ENCODE results near the gene SCARB1.

The SCARB1 gene

DNA sequence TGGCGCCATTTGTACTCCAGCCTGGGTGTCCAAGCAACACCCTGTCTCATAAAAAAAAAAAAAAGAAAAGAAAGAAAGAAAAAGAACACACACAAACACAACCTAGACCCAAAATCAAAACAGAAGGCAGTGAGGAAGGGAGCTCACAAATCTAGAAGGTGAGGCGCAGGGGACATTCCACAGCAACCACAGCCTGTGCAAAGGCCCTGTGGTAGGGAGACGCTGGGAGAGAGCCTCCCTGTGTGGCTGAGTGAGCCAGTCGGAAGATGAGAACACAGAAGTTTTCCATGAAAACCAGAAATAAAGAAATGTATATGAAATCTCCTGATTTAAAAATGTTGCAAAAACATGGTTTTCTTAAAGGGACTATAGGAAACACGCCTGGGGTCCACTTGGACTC lies 44.6 kb downstream of the SCARB1 start:
- no peak for DNase-seq

DNA sequence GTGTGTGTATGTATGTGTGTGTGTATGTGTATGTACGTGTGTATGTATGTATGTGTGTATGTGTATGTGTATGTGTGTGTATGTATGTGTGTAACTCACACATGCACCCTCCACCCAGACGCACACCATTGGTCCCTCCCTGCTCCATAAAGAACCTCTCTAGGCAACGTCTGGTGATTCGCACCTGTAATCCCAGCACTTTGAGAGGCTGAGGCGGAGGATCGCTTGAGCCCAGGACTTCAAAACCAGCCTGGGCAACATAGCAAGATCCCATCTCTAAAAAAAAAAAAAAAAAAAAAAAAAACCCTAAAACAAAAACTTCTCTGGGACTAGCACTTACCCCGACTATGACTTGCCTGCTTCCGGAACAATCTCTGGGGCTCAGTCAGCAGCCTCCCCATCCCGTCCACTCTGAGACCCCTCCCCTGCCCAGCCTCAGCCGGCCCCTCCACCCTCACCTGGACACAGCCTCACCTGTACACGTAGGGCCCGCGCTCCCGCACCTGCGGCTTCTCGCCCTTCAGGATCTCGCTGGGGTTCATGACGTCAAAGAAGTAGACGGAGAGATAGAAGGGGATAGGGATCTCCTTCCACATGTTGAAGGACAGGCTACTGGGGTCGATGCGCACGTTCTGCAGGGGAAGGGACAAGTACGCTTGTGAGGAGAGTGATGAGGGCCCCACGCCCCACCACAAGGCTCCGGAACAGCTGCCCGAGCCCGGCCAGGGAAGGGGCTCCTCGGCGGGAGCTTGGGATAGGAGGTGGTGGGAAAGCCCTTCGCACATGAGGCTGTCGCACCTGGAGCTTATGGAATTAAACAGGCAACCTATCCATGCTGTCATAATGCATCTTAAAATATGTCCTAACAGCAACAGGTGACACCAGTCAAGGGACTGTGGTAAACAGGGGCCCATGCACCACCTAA lies 46.3 kb downstream of the SCARB1 start:
- no peak for DNase-seq

DNA sequence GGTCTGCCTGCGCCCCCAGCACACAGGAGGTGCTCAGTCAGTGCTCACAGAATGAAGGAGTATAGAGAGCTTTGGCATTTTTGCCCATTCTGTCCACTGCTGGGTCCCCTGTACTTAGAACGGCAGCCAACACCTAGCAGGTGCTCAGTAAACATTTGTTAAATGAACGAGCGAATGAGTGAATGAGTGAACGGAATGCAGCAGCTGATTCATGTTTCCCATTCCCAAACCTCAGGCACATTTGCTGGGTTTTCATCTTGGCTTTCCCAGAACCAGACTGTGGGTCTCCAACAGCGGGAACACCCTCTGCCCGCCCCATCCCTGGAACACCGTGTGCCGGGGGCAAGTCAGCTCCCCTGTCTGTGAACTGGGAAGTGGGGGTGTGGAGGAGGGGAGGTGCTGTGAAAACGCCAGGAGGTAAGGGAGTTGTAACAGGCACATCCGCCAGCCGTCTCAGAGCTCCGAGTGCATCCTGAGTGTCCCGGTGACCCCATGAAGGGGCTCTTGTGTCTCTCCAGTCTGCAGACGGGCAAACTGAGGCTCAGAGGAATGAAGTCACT lies 47.3 kb downstream of the SCARB1 start:
- no peak for DNase-seq

DNA sequence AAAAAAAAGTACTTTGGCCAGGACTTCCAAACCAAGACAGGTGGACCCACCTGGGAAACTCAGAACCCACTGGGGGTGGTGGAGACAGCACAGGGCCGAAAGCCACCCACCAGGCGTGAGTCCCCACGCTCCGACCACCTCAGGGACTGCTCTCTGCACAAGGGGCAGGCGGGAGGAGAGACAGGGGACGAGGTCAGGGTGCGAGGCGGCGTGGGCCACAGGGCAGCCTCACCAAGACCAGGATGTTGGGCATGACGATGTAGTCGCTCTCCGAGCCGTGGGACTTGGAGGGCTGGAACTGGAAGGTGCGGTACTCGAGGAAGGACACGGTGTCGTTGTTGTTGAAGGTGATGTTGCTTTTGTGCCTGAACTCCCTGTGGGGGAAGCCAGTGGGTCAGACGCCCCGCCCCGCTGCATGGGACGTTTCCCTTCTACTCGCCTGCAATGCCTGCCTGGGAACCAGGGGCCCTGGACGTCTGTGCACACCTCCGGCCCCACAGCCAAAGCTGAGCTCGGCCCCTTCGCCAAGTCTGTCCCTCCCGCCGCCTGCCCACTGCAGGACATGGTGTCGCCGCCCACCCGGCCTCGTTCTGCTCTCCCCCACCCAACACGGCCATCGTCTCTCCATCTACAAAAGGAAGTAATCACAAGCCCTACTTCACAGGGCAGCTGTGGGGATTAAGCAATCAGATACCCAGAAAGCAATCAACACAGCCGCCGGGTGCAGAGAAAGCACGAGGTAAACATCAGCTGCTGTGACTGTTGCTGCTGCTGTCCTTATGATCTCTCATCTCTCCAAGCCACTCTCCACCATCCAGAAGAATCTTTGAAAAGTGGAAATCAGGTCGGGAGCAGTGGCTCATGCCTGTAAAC lies 48.7 kb downstream of the SCARB1 start:
- DNase-seq = peak; percentile 34

DNA sequence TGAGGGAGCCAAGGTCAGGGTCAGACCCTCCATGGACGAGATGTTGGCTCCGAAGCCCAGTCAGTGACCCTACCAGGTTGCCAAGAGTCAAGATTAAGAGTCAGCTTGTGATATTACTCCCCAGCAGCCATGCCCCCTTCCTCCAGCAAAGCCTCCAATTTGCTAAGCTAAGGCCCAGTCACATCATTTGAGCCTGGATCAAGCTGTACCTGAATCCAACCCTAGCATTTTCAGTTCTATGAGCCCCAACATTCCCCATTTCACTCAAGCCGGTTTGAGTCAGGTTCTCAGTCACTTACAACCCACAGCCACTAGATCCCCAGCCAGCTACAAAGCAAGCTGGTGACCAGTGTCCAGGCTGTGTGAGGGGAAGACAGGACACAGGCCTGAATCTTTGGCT lies 49.9 kb downstream of the SCARB1 start:
- no peak for DNase-seq

DNA sequence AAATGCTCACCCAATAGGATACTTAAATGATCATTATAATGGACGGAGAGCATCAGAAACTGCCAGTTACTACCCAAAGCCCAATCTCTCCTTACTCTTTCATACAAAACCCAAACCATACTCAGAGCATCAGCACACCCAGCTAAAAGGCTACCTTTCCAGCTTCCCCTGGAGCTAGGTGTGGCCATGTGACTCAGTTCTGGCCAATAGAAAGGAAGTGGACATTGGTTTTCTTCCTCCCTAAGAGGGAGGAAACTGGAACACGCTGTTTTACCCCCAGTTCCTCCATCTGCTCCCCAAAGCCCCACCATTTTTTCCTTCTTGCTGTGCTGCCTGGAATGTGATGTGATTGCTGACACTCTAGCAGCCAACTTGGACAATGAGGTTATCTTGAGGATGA lies 50.7 kb downstream of the SCARB1 start:
- DNase-seq = no peak

DNA sequence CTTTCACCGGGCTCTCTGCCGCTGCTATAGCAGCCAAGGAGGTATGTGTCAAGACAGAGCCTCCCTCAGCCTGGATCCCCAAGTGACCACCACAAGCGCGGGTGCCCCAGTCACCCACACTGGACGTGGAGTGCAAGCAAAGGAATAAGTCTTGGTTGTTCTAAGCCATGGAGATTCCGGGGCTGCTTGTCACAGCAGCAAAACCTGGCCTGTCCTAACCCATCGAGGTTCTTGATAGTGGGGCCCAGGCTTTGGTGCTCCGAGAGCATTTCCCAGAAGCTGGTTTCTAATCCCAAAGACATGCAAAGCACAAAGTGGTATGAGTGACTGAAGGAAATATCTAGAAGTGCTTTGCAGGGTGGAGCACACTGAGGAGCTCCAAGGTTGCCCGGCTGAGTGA lies 51.3 kb downstream of the SCARB1 start:
- DNase-seq = no peak

DNA sequence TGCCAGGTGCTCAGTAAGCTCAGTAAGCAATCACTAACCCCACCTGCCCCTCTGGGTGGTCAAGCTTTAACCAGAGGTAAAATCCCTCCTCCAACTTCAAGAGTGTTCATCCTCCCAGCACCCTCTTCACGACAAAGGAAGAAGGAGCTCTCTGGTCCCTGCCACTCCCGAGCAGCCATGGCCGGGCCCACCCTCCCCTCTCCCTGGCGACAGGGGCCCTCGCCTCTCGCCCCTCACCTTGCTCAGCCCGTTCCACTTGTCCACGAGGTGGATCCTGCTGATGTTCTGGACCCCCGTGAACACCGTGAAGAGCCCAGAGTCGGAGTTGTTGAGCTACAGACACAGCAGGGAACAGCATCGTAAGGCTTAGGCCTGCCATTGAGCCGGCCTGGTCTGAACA lies 52.0 kb downstream of the SCARB1 start:
- no peak for DNase-seq

DNA sequence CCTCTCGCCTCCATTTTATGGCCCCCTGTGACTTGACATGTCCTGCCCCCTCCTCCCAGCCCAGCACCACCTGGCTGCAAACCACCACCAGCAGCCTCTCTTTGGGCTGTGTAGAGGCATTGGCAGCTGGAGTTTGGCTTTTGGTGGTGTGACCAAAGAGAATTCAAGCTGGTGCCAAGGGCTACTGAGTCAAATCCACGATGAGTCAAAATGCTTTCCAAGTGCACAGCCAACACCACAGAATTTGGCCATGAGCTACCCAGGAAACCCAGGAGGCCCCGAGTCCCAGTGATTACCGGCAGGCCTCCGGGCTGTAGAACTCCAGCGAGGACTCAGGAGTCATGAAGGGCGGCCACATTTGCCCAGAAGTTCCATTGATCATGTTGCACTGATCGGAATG lies 53.8 kb downstream of the SCARB1 start:
- DNase-seq = no peak

DNA sequence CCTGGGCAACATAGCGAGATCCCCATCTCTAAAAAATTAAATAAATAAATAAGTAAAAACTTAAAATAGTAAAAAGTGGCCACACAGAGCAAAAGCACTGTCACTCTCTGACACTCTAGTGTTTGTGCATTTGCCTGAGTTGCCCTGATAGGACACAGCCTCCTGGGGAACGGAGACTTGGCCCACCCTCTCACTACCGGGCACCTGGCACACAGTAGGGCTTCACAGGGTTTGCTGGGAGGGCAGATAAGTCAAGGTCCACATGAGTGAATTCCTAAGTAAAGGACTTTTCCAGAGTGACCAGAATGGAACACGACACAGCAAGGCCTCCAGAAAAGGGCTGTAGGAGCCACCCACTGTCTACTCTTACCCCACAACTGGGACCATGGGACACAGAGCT lies 54.3 kb downstream of the SCARB1 start:
- DNase-seq = no peak

DNA sequence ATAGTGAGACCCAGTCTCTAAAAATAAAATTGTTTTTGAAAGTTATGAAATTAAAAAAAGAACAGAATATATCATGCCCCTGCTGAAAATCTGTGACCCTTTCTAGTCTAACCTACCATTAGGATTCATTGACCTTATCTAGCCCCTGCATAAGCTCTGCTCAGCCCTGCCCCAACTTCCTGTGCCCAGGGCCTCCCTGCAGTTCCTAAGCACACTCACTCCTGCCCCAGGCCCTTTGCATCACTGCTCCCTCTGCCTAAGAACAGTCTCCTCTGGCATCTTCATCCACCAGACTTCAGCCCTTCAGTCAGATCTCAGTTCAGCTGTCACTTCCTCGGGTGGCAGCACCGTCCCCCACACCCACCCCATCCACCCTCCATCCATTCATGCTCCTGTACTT lies 55.4 kb downstream of the SCARB1 start:
- no peak for DNase-seq

DNA sequence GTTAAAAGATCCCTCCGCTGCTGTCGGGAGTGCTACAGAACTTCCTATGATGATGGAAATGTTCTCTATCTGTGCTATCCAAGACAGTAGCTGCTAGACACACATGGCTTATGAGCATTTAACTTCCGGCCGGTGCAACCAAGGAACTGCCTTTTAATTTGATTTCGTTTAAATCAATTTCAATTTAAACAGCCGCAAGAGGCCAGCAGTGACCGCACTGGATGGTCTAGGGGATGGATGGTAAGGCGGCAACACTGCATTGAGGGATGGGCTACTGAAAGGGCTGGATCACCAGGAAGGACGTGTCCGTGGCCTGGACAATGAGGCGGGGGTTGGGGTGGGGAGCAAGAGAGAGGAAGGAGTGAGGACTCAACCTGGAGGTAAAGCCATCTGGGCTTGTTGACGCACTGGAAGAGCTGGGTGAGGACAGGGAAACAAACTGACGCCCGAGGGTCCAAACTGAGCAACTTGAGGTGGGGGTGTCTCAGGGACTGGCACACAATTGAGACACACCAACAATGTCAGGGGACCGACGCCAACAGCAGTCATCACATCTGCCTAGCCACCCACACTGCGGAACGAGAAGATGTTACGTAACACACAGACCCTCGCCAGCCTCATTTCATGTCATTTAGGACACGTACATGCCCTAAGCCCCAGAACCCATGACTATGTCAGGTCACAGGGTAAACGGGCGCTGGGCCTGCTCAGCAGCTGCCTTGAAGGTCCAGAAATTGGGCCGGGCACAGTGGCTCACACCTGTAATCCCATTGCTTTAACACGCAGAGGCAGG lies 57.6 kb downstream of the SCARB1 start:
- DNase-seq = no peak

DNA sequence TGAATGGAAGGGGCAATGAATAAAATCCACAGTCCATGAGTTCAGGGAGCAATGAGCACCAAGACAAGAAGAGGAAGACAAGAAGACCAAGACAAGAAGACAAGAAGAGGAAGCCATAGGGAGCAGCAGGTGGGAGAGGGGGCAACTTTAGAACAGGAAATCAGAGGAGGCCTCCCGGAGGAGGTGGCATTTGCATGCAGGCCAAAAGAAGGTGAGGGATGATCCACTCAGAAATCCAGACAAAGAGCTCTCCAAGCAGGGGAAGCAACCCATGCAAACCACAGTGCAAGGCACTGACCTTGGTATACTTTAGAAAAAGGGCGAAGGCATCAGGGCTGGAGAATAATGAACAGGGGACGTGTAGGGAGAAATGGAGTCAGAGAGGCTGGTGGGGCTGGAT lies 58.6 kb downstream of the SCARB1 start:
- DNase-seq = no peak

DNA sequence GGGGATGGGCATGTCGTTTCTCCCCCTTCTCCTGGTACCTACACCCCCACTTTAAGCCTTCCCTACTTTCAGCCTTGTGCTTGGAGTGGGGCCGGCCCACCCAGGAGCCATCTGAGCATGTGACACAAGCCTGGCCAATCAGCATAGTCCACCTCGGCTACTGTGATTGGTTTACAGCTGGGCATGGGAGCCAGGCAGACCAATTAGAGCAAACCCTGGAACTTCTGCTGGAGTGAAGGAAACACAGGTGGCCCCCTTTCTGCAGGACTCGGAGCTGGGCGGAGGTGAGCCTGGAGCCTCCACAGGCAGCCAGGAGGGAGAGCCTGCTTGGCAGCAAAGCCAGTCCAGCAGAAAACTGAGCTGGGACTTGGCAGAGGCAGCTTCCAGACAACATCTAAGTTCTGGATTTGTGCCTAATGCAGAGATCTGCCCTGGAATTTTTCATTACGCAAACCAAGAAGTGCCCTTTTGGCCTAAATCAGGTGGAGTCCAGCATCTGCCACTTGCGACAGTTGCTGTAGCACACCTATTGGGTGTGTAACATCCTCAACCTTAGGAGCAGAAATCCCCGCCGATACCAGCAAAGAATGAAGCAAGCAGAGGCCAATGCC lies 59.5 kb downstream of the SCARB1 start:
- no peak for DNase-seq

DNA sequence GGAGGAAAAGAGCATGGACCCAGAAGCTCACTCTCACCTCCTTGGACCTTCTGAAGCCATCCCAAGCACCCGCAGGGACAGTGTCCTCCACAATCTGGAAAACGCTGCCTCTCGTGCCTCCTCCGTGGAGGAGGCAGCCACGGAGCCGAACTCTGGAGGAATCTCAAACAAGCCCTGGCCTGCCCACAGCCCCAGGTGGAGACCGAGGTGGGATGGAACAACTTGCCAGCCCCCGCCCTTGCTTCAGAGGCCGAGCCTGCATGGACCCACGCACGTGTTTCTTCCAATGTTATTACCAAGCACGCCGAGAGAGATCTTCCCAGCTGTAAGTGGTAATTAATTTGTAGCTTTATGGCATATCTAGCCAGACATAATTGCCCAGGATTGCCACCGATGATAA lies 61.3 kb downstream of the SCARB1 start:
- no peak for DNase-seq

DNA sequence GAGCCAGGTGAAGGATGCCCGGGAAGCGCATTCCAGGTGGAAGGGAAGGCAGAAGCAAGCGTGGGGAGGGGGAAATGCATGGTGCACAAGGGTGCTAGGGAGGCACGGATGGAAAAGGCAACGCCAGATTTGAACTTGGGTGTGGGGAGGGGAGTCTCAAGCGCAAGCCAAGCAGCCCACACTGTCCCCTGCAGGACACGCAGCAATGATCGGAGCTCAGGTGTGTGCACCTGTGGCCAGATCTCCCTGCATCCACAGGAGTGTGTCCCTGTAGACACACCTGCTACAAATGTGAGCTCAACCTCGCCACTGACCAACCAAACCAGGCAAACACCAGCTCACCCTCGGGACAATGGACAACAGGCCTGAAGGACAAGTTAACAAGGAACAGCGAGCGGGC lies 63.2 kb downstream of the SCARB1 start:
- no peak for DNase-seq

DNA sequence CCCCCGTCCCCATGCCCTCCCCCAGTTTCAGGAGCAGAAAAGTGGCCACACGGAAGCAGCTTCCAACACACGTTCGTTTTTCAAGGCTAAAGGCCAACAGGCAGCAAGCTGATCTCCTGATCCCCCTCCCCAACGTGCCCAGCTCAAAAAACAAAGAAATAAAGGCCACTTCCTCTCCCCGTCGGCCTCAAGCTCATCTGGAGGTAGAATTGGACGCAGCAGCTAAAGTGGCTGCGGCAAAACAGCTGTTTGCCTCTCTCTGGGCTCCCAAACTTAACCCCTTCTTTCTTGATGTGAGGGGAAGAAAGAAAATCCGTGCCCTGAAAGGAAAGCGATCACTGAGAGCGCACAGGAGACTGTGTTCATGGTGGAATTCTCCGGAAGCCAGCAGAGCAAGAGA lies 66.3 kb downstream of the SCARB1 start:
- DNase-seq = no peak

DNA sequence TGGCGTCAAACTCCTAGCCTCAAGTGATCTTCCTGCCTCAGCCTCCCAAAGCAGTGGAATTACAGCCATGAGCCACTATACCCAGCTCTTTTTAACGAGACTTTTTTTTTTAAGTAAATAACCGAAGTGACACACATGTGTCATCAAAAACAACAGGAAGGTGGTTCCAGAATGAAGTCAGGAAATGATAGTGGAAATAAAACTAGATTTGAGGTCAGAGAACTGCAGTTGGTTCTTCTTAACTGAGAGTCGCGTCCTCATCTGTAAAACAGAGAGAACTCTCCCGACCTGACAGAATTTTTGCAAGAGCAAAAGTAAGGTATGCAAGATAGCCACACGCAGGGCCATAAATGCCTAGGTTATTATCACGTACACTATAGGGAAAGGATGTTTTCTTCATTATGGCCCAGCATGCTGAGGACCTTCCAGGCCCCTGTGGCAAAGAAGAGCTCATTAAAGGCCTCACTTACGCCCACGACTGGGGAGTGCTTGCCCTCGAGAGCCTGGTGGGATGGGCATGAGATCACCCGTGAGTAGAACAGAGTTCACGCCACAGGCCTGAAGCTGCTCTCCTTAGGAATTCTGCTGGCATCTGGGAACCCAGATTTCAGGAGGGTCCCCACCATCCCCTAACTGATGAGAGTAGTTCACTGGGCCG lies 67.2 kb downstream of the SCARB1 start:
- DNase-seq = no peak

DNA sequence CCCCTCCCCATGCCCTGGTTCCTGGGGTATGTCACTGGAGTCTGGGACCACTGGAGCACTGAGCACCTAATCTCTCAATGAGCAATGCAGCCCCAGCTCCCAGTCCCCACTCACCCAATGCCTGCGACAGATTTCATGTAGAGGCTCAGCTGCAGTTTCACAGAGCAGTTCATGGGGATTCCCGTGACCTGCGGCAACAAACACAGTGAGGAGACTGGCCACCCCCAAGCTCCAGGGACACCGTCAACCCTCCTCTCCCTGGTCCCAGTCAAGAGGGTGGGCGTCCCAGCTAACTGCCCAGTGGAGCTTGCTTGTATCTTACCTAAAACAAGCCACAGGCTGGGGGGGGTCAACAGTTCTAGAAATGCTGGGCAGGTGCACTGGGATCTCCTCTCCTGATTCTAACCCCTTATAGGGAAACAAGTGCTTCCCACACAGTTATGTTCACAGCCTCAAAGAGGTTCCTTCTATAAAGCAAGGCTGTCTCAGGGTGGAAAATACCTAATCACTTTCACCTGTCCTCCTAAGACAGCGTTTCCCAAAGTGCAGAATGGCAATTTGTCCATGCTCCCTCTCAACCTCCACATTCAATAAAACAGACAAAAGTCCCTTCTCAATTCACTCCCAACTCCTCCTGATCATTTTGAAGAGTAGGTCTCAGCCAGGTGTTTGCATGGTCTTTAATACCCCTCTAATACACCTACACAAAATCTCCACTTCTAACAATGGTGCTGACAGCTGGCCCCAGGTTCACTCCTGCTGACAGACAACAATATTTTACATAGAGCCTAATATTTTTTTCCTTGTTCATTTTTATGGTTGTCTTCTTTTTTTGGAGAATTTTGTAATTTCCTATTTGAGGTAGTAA lies 68.3 kb downstream of the SCARB1 start:
- DNase-seq = no peak

DNA sequence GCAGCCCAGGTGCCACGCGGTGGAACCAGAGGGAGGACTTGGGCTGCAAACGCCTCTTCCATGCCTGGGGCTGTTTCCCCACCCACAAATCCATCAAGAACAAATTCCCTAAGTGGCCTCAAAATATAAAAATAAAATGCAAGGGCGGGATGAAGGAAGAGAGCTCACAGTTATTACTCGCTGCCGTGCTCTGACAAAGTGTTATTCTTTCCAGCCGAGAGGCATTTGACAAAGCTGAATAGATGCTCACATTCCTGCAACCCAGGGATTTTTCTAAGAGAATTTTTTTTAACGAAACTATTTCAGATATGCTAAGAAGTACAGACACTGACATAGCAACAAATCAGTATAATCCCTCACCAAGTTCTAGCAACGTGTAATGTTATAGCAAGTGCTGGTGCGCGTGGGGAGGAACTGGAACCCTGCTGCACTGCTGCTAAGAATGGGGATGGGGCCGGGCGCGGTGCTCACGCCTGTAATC lies 70.7 kb downstream of the SCARB1 start:
- no peak for DNase-seq

DNA sequence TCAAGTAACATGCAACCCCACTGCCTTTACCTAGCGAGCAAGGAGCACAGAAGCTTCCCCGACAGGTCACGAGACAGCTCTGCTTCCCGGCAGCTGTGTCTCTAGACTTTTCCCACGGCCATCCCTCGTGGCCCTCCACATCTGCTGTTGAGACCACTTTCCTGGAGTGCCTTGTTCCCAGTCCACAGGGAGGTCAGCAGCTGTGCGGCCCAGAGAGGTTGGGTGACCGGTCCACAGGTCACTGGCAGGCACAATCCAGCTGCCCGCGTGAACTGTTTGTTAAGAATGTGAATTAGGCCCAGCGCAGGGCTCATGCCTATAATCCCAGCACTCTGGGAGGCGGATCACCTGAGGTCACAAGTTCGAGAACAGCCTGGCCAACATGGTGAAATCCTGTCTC lies 71.5 kb downstream of the SCARB1 start:
- DNase-seq = no peak
